HepG2 (cell line): ENCODE results near the gene PLXNC1.

ENCODE experiments used
- CEBPB ChIP-seq: IDR thresholded peaks from 2 replicates; pipeline ENCODE4 v1.6.1; 2011; ENCODE audit warnings: low read depth, low read length, improper control_type of control experiment, borderline replicate concordance
- ESRRA ChIP-seq: sonication (generic); formaldehyde crosslinking; IDR thresholded peaks from 2 replicates; pipeline ENCODE4 v1.5.1; 2020; ENCODE audit warnings: mild to moderate bottlenecking, low read depth, missing genetic modification reagents
- FOSL1 ChIP-seq: sonication (generic); formaldehyde crosslinking; IDR thresholded peaks from 2 replicates; pipeline ENCODE4 v1.9.0; 2021; ENCODE audit warnings: missing genetic modification reagents, borderline replicate concordance
- POLR2A ChIP-seq, 2 experiments: IDR thresholded peaks; 2 replicates each; pipeline ENCODE4 v1.6.1; 2011; ENCODE audit warnings: low read depth in 2 of 2, low read length in 2 of 2, mild to moderate bottlenecking in 1 of 2, moderate library complexity in 1 of 2; ENCODE audit not compliant: insufficient read depth in 1 of 2
- ZNF569 ChIP-seq: sonication (generic); formaldehyde crosslinking; IDR thresholded peaks from 2 replicates; pipeline ENCODE4 v1.5.0; 2020; ENCODE audit warnings: mild to moderate bottlenecking, missing genetic modification reagents, moderate library complexity, borderline replicate concordance
- ZNF672 ChIP-seq: sonication (generic); formaldehyde crosslinking; IDR thresholded peaks from 2 replicates; pipeline ENCODE4 v1.8.1; 2022; ENCODE audit warnings: missing genetic modification reagents
- TF ChIP-seq, protein P1 (sequence below): sonication (generic); formaldehyde crosslinking; IDR thresholded peaks from 2 replicates; pipeline ENCODE4 v1.5.0; 2020; ENCODE audit warnings: mild to moderate bottlenecking, missing genetic modification reagents, moderate library complexity
- TF ChIP-seq, protein P2 (sequence below): IDR thresholded peaks from 2 replicates; pipeline ENCODE4 v1.6.1; 2016; ENCODE audit warnings: low read depth, borderline replicate concordance
- TF ChIP-seq, protein P3 (sequence below): sonication (generic); formaldehyde crosslinking; IDR thresholded peaks from one replicate; pipeline ENCODE4 v1.5.1; 2020; ENCODE audit warnings: mild to moderate bottlenecking, missing genetic modification reagents; ENCODE audit errors: not compliant biosample characterization
- TF ChIP-seq, protein P4 (sequence below): sonication (generic); formaldehyde crosslinking; IDR thresholded peaks from 2 replicates; pipeline ENCODE4 v1.8.1; 2023; ENCODE audit warnings: mild to moderate bottlenecking, inconsistent platforms, moderate library complexity, missing genetic modification reagents, borderline replicate concordance

DNA sequence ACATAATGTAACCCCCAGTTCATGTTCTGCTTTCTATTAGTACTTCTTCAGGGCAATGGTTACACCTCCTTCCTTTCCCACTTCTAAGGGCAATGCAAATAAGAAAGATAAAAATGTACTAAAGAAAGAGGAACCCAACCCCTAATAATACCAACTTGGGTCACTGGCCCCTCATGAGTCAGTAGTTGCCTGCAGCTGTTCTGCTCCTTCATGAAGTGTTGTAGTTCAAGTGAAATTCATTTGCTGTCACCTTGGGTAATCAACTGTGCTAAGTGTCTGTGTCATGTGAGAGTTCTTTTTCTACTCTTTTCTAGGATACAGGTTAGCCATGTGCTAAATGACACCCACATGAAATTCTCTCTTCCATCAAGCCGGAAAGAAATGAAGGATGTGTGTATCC is 91.8 kb downstream of the PLXNC1 start:
- no peak for TF ChIP-seq CEBPB
- TF ChIP-seq, protein P1, sequence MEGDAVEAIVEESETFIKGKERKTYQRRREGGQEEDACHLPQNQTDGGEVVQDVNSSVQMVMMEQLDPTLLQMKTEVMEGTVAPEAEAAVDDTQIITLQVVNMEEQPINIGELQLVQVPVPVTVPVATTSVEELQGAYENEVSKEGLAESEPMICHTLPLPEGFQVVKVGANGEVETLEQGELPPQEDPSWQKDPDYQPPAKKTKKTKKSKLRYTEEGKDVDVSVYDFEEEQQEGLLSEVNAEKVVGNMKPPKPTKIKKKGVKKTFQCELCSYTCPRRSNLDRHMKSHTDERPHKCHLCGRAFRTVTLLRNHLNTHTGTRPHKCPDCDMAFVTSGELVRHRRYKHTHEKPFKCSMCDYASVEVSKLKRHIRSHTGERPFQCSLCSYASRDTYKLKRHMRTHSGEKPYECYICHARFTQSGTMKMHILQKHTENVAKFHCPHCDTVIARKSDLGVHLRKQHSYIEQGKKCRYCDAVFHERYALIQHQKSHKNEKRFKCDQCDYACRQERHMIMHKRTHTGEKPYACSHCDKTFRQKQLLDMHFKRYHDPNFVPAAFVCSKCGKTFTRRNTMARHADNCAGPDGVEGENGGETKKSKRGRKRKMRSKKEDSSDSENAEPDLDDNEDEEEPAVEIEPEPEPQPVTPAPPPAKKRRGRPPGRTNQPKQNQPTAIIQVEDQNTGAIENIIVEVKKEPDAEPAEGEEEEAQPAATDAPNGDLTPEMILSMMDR (CRISPR knock-in tag), result no peak
- TF ChIP-seq, protein P2, sequence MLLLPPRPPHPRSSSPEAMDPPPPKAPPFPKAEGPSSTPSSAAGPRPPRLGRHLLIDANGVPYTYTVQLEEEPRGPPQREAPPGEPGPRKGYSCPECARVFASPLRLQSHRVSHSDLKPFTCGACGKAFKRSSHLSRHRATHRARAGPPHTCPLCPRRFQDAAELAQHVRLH (CRISPR knock-in tag), result no peak
- no peak for TF ChIP-seq ZNF569
- no peak for TF ChIP-seq ESRRA
- TF ChIP-seq POLR2A (IDR thresholded peaks at IDR 0.05; ENCODE audit: insufficient read depth in 1 of 2, low read depth in 2 of 2, low read length in 2 of 2), result no peak
- TF ChIP-seq, protein P3, sequence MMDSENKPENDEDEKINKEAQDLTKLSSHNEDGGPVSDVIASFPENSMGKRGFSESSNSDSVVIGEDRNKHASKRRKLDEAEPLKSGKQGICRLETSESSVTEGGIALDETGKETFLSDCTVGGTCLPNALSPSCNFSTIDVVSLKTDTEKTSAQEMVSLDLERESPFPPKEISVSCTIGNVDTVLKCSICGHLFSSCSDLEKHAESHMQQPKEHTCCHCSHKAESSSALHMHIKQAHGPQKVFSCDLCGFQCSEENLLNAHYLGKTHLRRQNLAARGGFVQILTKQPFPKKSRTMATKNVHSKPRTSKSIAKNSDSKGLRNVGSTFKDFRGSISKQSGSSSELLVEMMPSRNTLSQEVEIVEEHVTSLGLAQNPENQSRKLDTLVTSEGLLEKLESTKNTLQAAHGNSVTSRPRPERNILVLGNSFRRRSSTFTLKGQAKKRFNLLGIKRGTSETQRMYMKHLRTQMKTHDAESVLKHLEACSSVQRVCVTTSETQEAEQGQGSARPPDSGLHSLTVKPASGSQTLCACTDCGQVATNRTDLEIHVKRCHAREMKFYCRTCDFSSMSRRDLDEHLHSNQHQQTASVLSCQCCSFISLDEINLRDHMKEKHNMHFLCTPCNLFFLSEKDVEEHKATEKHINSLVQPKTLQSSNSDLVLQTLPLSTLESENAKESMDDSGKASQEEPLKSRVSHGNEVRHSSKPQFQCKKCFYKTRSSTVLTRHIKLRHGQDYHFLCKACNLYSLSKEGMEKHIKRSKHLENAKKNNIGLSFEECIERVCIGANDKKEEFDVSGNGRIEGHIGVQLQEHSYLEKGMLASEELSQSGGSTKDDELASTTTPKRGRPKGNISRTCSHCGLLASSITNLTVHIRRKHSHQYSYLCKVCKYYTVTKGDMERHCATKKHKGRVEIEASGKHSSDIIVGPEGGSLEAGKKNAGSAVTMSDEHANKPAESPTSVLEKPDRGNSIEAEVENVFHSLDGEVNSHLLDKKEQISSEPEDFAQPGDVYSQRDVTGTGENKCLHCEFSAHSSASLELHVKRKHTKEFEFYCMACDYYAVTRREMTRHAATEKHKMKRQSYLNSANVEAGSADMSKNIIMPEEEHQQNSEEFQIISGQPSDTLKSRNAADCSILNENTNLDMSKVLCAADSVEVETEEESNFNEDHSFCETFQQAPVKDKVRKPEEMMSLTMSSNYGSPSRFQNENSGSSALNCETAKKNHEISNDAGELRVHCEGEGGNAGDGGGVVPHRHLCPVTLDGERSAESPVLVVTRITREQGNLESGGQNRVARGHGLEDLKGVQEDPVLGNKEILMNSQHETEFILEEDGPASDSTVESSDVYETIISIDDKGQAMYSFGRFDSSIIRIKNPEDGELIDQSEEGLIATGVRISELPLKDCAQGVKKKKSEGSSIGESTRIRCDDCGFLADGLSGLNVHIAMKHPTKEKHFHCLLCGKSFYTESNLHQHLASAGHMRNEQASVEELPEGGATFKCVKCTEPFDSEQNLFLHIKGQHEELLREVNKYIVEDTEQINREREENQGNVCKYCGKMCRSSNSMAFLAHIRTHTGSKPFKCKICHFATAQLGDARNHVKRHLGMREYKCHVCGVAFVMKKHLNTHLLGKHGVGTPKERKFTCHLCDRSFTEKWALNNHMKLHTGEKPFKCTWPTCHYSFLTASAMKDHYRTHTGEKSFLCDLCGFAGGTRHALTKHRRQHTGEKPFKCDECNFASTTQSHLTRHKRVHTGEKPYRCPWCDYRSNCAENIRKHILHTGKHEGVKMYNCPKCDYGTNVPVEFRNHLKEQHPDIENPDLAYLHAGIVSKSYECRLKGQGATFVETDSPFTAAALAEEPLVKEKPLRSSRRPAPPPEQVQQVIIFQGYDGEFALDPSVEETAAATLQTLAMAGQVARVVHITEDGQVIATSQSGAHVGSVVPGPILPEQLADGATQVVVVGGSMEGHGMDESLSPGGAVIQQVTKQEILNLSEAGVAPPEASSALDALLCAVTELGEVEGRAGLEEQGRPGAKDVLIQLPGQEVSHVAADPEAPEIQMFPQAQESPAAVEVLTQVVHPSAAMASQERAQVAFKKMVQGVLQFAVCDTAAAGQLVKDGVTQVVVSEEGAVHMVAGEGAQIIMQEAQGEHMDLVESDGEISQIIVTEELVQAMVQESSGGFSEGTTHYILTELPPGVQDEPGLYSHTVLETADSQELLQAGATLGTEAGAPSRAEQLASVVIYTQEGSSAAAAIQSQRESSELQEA (CRISPR knock-in tag), result no peak
- TF ChIP-seq, protein P4, sequence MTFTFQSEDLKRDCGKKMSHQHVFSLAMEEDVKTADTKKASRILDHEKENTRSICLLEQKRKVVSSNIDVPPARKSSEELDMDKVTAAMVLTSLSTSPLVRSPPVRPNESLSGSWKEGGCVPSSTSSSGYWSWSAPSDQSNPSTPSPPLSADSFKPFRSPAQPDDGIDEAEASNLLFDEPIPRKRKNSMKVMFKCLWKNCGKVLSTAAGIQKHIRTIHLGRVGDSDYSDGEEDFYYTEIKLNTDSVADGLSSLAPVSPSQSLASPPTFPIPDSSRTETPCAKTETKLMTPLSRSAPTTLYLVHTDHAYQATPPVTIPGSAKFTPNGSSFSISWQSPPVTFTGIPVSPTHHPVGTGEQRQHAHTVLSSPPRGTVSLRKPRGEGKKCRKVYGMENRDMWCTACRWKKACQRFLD (CRISPR knock-in tag), result no peak
- no peak for TF ChIP-seq ZNF672
- TF ChIP-seq FOSL1 (CRISPR knock-in tag), result no peak
